HG02610 (cell line): ENCODE results near the gene SHMT1.
"Not testable (repeated sequence)": the region's sequence is repeated elsewhere in the genome, so short reads cannot be mapped to it uniquely, and the experiment has no call there.

ENCODE experiments used
- ATAC-seq: cut with Tn5 transposase; IDR thresholded peaks from one replicate; pipeline ENCODE4 v1.9.1; 2021; ENCODE audit warnings: mild to moderate bottlenecking, moderate library complexity; ENCODE audit not compliant: unreplicated experiment

Gene SHMT1

GRCh38 chr17:18363101-18364049 lies at the start of gene SHMT1:
TSS of gene SHMT1 (minus strand) at chr17:18363550. CDS start at chr17:18355981, 7,569 bp downstream.
- ATAC-seq = peak; percentile 97

DNA sequence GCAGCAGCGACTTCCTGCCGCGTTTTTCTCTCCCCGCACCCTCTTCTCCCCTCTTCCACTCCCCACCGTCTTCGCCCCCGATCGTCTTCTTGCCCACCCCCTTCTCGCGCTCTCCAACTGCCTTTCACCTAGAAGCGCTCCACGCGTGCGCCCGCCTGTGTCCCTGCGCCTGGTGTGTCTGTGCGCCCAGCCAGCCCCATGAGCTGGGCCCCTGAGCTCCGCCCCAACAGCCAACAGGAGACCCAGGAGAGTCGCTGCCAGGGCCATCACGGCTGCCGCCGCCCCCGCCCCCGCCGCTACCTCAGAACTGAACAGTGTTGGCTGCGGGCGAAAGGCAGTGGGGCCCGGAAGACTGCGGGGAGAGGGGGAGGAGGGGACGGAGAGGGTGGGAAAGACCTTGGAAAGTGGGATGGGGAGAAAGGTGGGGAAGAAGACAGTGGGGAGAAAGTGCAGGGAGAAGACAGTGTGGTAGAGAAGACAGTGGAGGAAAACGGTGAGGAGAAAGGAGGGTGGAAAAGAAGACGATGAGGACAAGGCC lies 48.7 kb upstream of the SHMT1 start:
- ATAC-seq = peak; percentile 78

- not testable (repeated sequence) for ATAC-seq
Measured at GRCh38 chr17:18411377-18411864, 48.1 kb upstream of the SHMT1 start.

DNA sequence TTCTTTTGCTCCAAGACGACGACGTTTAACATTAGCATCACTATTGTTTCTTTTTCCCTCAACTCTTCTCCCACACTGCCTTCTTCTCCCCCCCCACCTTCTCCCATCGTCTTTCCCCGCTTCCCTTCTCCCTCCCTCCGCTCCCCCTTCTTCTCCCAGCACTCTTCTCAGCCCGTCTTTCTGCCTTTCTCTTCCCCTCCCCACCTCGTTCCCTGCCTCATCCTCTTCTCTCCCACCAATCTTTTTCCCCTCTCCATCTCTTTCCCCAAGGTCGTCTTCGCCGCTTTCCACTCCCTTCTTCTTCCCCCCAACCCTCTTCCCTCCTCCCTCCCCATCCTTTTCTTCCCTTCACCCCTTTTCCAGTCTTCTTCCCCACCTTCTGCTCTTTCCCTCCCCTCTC lies 47.4 kb upstream of the SHMT1 start:
- ATAC-seq = not testable (repeated sequence)

DNA sequence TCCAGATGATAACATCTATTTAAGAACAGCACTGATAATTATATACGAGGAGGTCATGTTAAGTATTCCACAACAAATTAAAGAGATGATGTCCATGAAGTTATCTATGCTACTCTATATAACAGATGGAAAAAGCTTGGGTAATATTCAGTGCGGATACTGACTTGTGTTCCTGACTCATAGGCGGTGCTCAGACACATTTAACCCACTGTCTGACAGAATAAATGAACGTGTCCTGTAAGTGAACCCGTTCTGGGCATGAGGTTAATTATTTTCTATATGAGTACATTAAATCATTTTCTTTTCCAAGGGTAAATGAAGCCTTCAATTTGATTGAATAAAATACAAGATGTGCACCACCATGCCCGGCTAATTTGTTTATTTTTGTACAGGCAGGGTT lies 46.0 kb upstream of the SHMT1 start:
- not testable (repeated sequence) for ATAC-seq

- ATAC-seq = not testable (repeated sequence)
Measured at GRCh38 chr17:18408906-18409305, 45.6 kb upstream of the SHMT1 start.

- ATAC-seq = peak; percentile 95
Measured at GRCh38 chr17:18403604-18404003, 40.3 kb upstream of the SHMT1 start.

GRCh38 chr17:18403166-18403565 lies 39.8 kb upstream of the SHMT1 start:
- ATAC-seq = not testable (repeated sequence)

- ATAC-seq = not testable (repeated sequence)
Measured at GRCh38 chr17:18401872-18402590, 38.7 kb upstream of the SHMT1 start.

GRCh38 chr17:18388728-18389127 lies 25.4 kb upstream of the SHMT1 start:
- ATAC-seq = not testable (repeated sequence)

DNA sequence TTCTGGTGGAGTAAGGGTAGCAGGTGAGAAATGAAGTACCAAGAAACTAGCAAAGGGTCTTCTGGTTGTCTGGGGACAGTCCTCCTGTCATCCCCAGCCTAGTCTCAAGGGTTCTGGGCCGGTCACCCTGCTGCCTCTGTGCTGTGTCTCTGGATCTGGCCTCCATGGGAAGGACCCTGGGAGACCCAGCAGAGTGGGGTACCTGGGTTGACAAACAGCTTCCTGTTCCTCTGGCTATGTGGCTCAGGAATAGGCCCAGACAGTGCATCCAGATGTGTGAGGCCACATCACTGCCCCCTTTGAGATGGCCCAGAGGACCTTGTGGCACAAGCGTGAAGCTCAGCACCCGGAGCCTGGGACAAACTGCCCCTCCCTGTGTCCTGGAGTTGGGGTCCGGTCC lies 24.9 kb upstream of the SHMT1 start:
- ATAC-seq = not testable (repeated sequence)

GRCh38 chr17:18387583-18387982 lies 24.2 kb upstream of the SHMT1 start:
- ATAC-seq = not testable (repeated sequence)

DNA sequence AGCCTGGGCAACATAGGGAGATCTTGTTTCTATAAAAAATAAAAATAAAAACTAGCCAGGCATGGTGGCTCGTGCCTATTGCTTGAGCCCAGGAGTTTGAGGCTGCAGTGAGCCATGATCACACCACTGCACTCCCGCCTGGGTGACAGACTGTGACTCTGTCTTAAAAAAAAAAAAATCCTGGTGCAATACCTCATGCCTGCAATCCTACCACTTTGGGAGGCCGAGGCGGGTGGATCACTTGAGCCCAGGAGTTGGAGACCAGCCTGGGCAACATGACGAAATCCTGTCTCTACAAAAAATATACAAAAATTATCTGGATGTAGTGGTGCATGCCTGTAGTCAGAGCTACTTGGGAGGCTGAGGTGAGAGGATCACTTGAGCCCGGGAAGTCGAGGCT lies 20.9 kb upstream of the SHMT1 start:
- ATAC-seq = not testable (repeated sequence)

DNA sequence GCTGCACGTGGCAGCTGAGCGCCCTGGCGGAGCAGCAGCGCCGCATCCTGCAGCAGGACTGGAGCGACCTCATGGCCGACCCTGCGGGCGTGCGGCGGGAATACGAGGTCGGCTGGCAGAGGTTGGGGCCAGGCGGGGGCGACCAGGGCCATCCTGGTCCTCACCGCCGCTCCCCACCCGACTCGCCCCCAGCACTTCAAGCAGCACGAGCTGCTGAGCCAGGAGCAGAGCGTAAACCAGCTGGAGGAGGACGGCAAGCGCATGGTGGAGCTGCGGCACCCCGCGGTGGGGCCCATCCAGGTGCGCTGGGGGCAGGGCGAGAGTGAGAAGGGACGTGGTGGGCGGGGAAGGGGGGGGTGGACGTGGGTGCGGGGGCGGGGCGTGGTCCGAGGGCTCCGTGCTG lies 19.7 kb upstream of the SHMT1 start:
- not testable (repeated sequence) for ATAC-seq

DNA sequence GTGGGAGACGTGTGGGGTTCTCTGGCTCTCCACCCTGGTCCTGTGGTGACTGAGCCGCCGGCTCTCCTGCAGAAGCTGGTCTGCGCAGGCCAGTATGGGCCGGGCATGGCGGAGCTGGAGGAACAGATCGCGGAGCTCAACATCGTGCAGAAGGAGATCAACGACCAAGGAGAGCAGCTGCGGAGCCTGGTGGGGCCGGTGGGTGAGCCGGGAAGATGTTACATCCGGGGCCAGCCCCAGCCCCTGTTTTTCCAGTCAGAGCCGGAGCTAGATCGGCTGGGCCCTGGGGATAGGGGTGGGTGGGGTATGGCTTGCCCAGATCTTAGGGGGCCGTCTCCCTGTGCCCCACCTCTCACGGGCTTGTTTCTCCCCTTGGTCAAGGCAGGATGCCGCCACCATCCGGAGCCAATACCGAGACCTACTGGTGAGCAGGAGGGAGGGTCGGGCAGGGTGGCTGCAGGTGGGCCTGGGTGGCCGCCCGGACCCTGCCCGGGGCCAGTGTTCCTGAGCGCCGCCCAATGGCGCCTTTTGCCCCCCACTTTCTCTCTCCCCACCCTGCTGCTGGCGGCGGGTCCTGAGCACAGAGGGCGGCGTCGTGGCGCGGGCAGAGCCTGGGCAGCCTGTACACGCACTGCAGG lies 19.2 kb upstream of the SHMT1 start:
- ATAC-seq = no peak

- no peak for ATAC-seq
Measured at GRCh38 chr17:18381953-18382245, 18.5 kb upstream of the SHMT1 start.

- ATAC-seq = no peak
Measured at GRCh38 chr17:18381158-18381952, 18.0 kb upstream of the SHMT1 start.

DNA sequence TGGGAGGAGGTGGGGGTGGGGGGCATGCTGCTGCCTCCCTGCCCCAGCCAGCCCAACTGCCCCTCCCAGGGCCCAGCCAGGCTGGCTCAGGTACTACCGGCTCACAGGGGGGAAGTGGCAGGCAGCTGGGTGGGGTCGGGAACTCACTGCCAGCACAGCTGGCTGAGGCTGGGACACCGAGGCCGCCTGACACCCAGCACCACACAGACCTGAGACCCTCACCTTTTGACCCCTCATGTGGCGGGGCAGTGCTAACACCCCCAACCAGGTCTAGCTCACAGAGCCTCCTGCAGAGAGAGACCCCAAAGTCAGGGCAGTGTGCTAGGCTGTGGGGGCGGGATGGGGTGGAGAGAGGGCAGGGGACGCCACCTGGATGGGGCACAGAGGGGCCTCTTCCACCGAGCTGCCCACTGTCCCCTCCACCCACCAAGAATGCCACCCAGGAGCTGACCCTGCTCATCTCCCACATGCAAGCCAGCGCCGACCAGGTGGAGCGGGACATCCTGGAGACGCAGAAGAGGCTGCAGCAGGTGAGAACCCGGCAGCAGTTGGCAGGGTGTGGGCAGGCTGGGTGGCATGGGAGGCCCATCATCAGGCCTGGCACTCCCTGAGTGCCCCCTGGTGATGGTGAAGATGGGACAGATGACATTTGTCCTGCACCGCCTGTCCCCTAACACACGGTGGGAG lies 17.3 kb upstream of the SHMT1 start:
- ATAC-seq = no peak

GRCh38 chr17:18379246-18380146 lies 16.1 kb upstream of the SHMT1 start:
- no peak for ATAC-seq
